ENCODE data around the gene NFX1.

The NFX1 gene

GRCh38 chr9:33287087-33287490 is 3.2 kb upstream of the NFX1 start:
- H3K27ac ChIP-seq: peak overlapping the region; percentile 48
- peak; percentile 96 for TF ChIP-seq CTCF (conservative IDR thresholded peaks at IDR 0.05)

GRCh38 chr9:33288235-33288634 is 2.1 kb upstream of the NFX1 start:
- no peak for TF ChIP-seq CTCF (conservative IDR thresholded peaks at IDR 0.05)
- H3K27ac ChIP-seq: peak overlapping the region; percentile 48; the same call in 1 of the 2 replicates

GRCh38 chr9:33288828-33289483 is 1.4 kb upstream of the NFX1 start:
- TF ChIP-seq CTCF (conservative IDR thresholded peaks at IDR 0.05): no peak
- H3K27ac ChIP-seq: peak overlapping the region; percentile 99

- no peak for TF ChIP-seq CTCF (conservative IDR thresholded peaks at IDR 0.05)
- peak overlapping the region; percentile 99 for H3K27ac ChIP-seq
Measured at GRCh38 chr9:33289496-33289895, 820 bp upstream of the NFX1 start.

GRCh38 chr9:33289936-33290246 is 425 bp upstream of the NFX1 start:
- peak overlapping the region; percentile 99 for H3K27ac ChIP-seq
- TF ChIP-seq CTCF (conservative IDR thresholded peaks at IDR 0.05): no peak

GRCh38 chr9:33291031-33291397 is 698 bp downstream of the NFX1 start:
- TF ChIP-seq CTCF (conservative IDR thresholded peaks at IDR 0.05): no peak
- peak overlapping the region; percentile 99 for H3K27ac ChIP-seq

- H3K27ac ChIP-seq: peak overlapping the region; percentile 99; the same call in 1 of the 2 replicates
- no peak for TF ChIP-seq CTCF (conservative IDR thresholded peaks at IDR 0.05)
Measured at GRCh38 chr9:33291901-33292300, 1.6 kb downstream of the NFX1 start.
